ENCODE data around the gene MPHOSPH6.

- TF ChIP-seq EZH2 (IDR thresholded peaks at IDR 0.05; ENCODE audit: low read depth, low read length, severe bottlenecking) (no peak), CTCF (IDR thresholded peaks at IDR 0.05; ENCODE audit: control extremely low read depth in 1 of 3, insufficient read depth in 1 of 3, low read depth in 1 of 3, low read length in 3 of 3) (no peak), POLR2A (IDR thresholded peaks at IDR 0.05; ENCODE audit: control extremely low read depth in 1 of 2, low read depth in 2 of 2, low read length in 2 of 2) (no peak), TCF12 (IDR thresholded peaks at IDR 0.05; ENCODE audit: low read depth, low read length) (no peak), YY1 (IDR thresholded peaks at IDR 0.05; ENCODE audit: low read depth, low read length) (no peak)
These were observed 49.3 kb upstream of the MPHOSPH6 start for GRCh38 chr16:82219298-82219697.

Data from H1 (cell line).